Posterior cingulate gyrus (tissue), 11 donors: ENCODE measurements around the gene TXLNG.

Experiments used
- DNase-seq, 10 donors: peaks; one replicate each; pipeline versions ENCODE4 v3.0.0 to v3.0.0-alpha.2; 2020 to 2021; ENCODE audit warnings: mixed read lengths in 3 of 10
- intact Hi-C: fragments of 100-400 bp; cut with DNase I; formaldehyde crosslinking; loops from one replicate; pipeline ENCODE4 v1.15.1; 2023

TXLNG gene

DNA sequence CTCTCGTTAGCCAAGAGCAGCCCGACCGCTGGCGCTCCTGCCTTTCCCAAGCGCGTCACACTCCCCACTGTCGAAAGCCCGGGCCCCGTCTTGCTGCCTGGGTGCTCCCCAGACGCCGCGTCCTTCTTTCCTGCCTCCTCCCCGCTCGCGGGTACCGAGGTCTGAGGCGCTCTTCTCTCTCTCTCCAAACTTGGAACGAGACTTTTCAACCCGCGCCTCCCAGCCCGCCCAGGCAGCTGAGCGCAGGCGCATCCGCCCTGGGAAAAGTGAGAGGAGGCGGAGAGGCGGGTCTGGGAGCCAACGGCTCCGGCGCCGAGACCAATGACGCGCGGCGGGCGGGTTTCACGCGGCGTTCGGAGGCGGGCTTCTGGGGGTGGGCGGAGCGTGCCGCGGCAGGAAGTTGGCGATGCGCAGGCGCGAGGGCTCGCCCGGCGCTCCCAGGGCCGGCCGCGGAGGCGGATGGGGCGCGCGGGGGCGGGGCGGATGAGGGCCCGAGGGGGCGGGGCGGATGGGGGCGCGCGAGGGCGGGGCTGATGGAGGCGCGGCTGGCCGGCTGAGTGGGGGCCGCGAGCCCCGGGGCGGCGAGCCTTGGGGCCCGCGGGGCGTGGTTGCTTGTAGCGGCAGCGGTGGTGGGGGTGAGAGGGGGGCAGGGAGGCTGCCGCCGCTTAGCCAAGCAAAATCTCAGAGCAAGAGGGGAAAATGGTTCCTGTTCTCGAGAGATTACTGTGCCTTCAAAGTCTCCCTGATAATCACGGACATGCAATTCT, 84.0 kb downstream of the TXLNG start, which contains the start of gene RBBP7:
TSS of gene RBBP7 (minus strand) at position 268 of the 767 bp plus-strand sequence. CDS start 309 bp downstream, outside the sequence.
- DNase-seq = peak; percentile 85 to 99 (median 90)
- intact Hi-C loops = no loop called here

DNA sequence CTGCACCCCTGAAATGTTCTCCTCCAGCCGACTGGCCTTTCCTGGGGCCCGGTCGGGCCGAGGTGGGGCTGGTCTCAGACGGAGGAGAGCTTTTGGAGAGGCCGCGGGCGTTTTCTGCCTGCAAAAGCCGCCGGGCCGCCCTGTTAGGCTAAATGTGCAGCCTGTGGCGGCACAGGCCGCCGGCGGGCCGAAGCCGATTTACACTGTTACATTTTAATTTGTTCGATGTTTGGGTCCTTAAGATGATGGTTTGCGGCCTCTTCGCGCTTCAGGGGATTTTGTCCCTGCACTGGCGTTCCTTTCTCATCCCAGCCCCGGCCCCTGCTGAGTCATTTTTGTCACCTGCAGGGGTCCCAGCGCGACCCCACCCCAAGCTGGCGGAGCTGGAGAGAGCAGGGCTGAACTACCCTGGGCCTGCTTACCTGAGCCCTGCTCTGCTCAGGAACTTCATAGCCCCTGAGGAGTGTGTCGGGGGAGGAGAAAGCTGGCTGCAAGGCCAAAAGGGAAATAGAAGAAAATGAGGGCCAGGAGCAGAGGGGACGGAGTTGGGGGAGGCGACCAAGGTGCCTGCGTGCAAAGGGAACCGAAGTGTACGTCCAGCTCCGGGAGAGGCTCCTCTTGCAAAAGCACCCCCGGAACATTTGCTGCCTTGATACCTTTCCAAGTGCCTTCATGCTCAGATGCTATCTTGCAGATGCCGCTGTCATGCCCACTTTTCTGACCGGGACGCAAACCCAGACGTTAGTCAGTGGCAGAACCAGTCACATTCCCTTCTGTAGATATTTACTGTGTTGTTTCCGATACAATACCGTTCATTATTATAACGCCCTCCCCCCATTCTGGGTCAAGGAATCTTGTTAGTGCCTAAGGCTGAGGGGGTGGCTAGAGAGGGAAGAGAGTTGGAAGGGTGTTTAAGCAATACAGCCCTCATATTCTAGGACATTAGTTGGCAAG, 84.9 kb downstream of the TXLNG start:
- intact Hi-C loops = no loop called here
- DNase-seq = peak in 9 of 10 donors; percentile 10 to 87 (median 29)

DNA sequence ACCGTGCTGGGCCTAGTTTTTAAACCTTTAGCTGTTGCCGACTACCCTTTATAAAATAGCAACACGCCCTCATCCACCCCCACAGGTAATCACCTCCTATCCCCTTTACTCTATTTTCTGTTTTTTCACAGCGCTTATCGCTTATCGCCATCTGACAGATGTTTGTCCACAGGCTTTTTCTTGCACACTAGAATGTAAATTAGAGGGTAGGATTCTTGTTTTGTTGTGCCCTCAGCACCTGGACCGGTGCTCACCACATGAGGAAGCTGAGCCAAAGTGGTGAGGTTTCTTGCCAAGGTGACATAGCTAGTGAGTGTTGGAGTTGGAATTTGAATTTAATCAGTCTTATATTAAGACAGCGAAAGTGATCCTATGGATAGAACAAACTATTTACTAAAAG, 86.8 kb downstream of the TXLNG start:
- DNase-seq = no peak
- intact Hi-C loops = no loop called here

DNA sequence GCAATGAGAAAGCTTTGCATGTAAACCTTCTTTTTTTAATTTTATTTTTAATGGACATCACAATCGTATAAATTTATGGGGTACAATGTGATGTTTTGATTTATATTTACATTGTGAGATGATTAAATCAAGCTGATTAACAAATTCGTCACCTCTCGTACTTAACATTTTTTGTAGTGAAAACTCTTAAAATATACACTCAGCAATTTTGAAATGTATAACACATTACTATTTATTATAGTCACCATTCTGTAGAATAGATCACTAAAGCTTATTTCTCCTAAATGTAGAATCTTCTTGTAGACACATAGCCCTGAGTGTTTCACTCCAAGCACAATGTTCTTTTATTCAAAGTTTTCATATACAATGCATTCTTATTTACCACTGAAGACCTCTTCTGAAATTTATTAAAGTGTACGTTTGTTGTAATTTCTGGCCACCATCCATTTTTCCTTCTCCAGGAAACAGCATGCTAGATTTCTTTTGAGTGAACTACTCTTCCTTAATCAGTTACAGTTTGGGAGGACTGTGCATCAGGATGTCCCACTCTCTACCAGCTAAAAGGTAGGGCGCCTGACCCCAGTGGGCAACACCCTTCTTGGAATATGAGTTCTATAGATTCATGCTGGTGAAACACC, 88.3 kb downstream of the TXLNG start:
- intact Hi-C loops = no loop called here
- no peak for DNase-seq

DNA sequence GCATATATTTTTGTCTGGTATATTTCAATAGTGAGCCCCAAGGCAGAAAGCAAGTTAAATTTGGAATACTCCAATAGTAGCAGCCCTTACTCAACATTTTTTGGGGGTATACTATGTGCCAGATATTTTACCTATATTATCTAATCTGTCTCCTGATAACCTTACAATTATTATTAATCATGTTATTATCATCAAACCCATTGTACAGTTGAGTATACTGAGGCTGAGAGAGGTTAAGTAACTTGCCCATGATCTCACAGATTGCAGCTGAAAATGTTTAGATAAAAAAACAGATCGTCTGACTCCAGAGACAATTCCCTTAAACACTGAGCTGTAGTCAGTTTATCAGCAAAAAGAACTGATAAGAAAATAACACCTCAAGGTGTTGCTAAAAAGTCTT, 90.4 kb downstream of the TXLNG start:
- DNase-seq = no peak
- intact Hi-C loops = no loop called here

DNA sequence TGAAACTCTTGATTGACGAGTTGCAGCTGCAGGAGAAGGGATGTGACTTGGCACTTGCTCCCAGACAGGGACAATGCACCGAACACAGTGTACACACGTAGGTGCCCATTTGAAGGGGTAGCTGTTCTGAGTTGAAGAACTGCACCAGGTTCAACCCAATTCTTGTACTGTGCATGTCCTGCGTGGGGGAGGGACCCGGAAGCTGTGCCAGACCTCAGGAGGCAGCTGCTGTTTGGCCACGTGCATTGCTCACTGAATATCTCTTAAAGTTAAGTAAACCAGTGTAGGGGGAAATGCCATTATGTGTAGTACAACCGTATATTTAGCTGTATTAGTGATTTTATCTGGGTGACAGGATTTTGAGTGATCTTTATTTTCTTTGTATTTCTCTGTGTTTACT, 95.9 kb downstream of the TXLNG start:
- peak in 4 of 10 donors; percentile 9 to 77 (median 14) for DNase-seq

DNA sequence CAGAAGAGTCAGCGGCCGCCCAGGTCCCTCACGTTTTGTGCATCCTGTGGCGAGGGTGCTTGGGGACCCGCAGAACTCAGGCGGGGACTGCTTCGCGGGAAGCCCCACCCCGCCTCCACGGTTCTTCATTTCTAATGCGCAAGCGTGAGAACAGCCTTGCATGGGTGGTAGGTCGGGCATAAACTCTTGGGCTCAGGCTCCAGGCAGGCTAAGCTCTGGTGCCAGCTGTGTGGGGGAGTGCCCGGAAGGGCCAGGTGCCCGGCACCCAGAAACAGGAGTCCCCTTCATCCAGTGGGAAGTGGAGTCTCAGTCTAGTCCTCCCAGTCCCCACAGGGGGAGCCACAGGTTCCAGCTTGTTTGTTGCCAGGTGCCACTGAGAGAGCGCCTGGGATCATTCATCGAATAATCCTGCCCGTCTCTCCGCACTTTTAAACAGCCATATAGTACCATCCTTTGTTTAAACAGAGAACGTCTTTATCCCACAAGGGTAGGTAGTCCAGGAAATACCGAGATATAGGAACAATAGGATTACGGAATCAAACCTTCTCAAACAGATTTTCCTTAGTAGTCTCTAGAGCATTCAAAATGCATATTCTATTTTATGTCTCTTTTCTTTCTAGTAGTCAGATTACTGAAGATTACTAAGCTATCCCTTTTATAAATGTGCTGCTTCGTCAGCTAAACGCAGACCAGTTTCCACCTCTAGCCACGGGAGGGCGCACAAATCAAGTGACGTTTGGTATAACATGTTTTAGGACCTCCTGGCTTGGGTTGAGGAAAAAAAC, 96.6 kb downstream of the TXLNG start:
- intact Hi-C loops = no loop called here
- peak; percentile 33 to 93 (median 62) for DNase-seq

More for the DNA sequence above, 95.9 kb downstream of the TXLNG start:
- intact Hi-C loops = no loop called here

DNA sequence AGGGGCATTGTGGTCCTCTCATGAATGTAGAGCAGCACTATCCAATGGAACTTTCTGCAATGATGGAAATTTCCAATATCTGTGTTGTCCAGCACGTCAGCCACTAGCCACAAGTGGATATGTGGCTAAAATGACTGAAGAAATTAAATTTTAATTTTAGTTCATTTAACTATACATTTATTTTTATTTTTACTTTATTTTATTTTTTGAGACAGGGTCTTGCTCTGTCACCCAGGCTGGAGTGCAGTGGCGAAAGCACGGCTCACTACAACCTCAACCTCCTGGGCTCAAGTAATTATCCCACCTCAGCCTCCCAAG, 97.2 kb downstream of the TXLNG start:
- DNase-seq = no peak
- intact Hi-C loops = no loop called here

DNA sequence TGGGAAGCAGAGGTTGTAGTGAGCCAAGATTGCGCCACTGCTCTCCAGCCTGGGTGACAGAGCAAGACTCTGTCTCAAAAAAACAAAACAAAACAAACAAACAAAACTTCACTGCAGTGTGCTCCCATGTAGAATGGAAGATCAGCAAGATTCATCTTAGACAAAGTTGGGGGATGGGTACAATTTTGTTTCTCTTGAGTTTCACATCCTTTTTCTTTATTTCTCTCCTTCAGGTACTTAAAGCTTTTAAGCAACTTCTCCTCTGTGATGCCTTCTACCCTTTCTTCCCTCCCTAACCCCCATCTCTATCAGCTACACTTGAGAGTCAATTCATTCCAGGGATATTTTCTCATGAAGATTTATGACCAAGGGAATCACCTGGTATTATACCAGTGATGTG, 99.4 kb downstream of the TXLNG start:
- intact Hi-C loops = no loop called here
- DNase-seq = no peak

DNA sequence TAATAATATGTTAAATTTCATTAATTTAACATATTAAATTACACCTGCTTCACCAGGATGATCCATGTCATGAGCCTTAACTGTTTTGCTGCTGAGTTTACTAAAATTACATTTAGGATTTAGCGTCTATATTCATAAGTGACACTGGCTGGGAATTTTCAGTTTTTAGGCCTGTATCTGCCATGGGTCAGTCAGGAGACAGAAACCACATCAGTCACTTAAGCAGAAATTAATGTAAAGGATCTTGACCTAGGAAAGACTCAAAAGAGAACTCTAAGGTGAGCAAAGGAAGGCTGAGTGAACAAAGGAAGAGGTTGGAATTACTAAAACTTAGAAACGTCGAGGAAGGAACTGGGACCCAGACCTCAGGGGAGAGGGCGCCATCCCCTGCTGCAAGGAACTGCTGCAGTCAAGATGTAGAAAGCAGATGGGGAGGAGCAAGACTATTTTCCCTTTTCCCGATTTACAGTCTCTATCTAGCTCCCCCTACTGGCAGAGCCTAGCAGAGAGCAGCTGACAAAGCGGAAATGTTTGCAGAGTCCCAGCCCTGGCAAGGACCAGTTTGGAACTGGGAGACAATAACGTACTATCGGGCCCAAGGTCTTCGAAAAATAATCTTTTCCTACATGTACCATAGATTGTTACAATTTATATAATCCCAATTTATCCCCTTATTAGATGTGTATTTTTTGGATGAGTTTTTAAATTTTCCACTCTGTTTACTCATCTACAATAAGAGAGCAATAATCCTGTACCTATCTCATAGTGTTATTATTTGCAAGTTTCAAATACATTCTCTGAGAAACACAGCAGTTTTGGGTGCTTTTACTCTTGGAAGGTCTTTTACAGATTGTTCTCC, 106.5 kb downstream of the TXLNG start:
- DNase-seq = peak in 8 of 10 donors; percentile 36 to 89 (median 56)
- intact Hi-C loops = loop anchor here (2.0 to 10.0 kb wide), 3 partner anchors 52 to 155 kb away; partner anchors contain the start of gene REPS2
